Loucy (cell line): ENCODE results near the gene ADGRL3.

Experiments
- CTCF ChIP-seq: fragments of 200-600 bp; sonication (generic); conservative IDR thresholded peaks from 2 replicates; pipeline ENCODE4 v1.5.1; 2014; ENCODE audit warnings: mild to moderate bottlenecking, antibody characterized with exemption, low read length
- EZH2phosphoT487 ChIP-seq: fragments of 200-600 bp; IDR thresholded peaks from 2 replicates; pipeline ENCODE4 v1.6.1; 2018; ENCODE audit warnings: antibody characterized with exemption, mild to moderate bottlenecking, moderate library complexity, borderline replicate concordance

GRCh38 chr4:62030958-62031357 lies 830.8 kb downstream of the ADGRL3 start:
- TF ChIP-seq CTCF (no peak), EZH2phosphoT487 (no peak)
